GM21529 (cell line): ENCODE data around the gene CES2.

Source experiments
- ATAC-seq: cut with Tn5 transposase; IDR thresholded peaks from one replicate; pipeline ENCODE4 v1.9.1; 2021; ENCODE audit not compliant: unreplicated experiment

CES2 gene

DNA sequence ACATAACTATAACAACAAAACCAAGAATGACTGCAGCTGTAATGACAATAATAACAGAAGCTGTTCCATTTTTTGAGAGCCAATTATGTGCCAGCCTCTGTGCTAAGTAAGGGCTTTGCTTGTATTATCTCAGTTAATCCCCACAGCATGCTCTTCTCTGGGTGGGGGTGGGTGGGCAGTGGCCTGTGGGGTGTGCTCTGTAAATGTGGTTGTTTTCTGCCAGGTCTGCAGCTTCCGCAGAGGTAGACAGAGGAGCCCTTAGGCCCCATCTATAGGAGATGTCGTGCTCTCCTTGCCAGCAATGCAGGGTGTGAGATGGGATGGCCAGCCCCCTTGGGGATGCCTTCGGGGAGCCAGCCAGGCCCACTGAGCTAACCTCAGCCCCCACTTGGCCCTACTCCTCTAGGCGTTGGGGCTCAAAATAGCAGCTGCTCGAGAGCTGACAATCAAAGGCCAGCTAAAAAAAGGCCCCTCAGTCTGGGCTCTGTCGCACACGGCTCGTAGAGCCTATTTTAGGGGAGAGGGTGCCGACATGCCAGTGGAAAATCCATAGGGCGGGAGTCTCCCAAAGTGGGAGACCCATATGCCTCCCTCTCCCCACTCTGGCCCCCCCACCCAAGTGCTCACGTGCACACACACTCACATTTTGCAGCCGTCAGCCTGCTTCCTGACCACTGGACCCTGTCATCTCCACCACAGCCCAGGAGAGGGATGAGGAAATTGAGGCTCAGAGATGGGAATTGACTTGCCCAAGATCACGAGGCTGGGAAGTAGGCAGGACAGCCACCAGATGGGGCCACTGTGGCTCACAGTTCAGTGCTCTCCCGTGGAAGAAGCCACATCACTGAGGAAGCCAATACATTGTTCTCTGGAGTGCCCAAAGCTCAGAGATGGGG is 32.4 kb upstream of the CES2 start:
- no peak for ATAC-seq

DNA sequence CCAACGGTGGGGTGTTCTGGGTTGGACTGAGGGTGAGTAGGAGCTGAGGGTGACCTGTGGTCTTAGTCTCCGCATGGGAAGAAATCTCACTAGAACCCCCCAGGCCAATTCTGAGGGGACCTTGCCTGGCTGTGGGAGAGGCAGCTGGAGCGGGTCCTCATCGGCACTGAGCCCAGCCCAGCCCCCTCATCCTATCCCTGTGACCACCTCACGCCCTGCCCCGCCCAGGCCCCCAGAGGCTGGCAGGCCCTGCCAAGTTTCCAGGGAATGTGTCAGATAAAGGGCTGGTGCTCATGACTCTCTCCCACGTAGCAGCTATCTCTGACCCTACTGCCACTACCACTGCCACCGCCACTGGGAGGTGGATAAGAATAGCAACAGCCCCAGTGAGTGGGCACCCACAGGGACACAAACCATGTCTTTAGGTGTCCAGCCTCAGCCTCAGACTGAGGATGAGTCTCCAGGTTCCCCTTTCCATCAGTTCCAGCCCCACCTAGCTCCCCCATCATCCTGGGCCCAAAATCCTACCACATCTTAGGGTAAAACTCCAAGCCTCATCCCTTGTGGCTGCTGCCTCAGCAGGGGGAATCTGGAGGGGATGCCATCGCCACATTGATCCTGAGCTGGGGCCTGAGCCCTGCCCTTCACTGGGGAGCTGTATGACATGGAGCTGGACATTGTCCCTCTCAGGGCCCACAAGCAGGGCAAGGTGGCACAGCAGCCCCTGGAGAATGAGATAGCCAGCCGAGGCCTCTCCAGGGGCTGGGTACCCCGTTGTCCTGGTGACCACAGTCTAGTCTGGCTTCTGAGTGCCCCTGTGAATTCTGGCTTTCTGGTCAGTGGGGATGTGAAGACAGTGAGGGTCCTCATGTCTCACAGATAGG is 31.5 kb upstream of the CES2 start:
- no peak for ATAC-seq

DNA sequence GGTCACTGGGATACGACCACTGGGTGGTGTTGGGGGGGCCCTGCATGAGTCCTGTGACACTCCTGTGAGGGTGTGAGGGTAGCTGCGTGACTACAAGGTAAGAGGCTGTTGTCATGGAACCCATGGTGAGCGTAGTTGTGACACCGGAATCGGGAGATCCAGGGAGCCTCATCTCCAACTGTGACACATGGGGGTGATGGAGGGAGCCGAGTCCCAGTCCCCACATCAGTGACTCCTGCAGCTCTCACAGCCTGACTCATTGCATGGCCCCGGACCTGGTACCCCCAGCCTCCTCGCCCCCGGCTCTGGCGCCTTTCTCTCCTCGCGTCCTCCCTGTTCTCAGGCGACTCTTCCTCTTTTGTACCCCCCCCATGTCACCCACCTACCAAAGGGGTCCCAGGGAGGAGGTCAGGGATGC is 30.9 kb upstream of the CES2 start:
- ATAC-seq = no peak

DNA sequence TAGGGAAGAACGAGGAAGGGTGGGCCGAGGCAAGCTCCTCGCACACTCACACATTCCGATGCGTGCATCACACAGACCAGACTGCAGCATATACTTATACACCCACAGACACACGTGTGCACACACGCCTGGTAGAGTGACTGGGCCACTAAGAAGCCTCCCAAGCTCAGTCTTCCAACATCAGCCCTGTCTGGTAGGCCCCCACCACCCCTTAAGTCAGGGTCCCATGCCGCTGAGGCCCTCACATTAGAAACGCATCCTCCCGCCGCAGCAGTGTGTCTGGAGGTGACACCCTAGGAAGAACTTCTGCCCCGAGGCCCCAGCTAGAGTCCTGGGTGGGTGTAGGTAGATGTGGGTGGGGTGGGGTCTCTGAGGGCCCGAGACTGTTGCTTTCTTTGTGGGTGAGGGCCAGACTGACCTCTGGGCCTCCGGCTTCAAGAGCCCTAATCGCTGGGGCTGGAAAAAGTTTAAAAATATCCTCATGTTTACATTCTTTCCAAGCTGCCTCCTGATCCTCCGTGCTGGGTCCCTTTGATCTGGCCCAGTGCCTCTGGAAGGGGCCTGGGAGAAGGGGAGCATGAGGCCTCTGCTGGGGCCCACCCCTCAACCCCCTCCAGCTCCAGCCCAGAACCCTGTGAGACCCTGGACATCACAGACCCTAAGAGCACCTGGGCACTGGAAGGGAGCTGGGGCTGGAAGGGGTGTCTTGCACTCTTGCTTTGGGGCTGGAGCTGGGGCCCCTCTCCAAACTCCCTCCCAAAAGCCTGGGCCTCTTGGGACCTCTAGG is 30.3 kb upstream of the CES2 start:
- ATAC-seq = no peak

DNA sequence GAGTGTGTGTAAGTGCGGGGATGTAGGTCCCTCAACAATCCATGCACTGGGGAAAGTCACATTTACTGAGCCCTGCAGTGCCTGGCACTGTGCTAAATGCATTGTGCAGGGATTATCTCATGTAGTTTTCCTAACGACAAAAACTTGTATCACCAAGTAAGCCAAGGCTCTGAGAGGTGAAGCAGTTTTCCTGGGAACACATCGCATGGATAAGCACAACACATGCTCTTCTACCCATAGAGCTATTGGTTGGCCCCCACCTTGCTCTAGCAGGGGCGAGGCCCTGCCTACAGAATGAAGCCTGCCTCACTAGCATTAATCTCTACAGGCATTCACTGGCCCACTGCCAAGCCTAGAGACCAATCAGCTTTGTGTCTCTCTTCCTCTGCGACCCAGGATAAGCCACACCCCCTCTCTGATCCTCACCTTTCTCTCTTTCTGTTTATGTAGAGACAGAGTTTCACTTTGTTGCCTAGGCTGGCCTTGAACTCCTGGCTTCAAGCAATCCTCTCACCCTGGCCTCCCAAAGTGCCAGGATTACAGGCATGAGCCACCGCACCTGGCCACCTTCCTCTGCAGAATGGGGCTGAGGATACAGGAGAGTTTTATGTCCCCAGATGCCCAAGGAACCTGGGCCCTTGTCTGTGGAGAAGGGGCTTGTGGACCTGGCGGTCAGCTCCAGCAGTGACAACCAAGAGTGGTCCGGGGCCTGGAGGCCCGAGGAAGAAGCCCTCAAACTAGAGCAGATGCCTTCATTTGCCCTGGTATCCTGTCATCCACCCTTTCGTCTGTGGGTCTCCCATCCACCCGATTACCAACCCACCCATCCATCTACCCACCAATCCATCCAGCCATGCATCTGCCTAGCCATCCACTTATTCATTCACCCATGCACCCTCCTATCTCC is 29.4 kb upstream of the CES2 start:
- no peak for ATAC-seq

DNA sequence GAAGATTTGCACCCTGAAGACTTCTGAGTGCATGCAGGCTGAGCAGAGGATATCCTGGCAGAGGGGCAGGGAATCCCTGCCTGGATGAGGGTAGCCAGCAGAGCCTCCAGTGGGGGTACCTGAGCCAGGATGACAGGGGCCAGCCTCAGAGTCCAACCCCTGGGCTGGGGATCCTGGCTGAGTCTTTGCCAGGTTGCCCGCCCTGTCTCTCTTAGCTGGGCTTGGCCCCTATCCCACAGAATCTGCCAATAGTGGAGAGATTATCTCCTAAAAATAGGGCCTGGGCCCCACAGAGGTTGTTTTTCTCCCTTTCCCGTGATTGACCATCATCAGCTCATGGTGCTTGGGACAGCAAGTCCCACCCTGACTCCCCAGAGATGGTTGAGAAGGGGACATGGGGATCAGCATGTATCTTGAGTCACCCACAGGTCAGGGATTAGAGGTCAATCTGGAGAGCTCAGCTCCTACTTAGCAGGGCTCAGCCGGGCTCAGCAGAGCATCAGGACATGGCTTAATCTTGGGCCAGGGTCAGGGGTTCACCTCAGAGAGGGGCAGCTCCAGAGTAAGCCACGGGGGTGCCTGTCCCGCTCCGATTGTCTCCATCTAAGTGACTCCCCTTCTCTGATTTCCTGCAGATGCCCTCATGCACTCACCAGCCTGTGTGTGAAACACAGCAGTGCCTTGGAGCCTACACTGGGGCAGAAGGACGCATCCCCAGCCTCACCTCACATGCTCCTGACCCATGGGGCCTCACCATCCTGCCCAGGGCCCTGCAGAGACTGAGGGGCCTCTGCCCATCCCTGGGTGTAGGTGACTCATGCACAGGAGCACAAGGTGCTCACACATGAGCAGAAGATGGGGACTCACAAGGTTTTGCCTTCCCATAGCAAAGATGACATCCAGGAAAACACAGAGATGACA is 28.1 kb upstream of the CES2 start:
- no peak for ATAC-seq

DNA sequence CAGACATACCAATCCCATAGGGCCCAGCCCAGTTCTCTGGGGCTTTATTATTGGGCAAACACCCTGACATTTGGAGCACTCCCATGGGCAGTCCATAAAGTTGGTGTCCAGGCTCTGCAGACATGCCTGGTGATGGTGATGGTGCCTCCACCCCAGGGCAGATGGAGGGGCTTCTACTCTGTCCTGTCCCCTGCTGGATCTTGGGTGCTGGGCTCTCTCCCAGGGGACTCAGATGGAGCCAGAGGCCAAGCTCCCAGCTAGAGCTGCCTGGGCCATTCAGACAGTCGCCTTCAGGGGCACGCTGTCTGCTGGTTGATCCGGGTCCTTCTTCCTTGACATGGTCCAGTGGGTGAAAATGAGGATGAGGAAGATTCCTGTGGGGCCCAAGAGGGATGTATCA is 27.2 kb upstream of the CES2 start:
- no peak for ATAC-seq

DNA sequence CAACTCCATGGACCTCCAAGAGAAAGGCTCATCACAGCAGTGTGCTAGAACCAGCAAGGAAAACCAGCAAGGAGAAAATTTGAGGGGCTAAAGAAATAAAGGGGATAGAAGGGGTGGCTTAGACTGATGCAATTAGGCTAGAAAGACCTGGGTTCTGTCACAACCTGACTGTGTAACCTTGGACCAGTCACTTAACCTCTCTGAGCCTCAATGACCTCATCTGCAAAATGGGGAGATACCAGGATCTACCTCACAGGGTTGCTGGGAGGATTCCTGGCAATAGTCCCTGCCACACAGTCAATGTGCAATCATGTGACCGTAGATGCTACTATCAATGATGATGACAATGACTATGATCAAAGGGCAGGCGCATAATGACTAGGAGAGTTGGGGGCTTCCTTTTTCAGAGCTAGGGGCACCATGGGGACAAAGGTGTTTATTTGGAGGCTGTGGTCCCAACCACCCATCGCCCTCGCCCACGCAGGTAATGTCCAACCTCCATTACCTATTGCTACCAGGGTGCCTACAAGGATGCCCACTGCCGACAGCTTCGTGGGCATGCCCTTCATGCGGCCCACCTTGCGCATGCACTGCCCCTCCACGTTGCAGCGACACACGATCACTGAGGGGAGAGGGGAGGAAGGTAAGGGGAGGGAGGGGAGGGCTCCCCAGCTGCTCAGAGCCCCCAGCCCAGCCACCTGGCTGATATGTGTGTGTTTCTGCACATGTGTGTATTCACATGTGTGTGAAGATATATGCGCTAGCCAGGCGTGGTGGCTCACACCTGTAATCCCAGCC is 26.4 kb upstream of the CES2 start:
- no peak for ATAC-seq

DNA sequence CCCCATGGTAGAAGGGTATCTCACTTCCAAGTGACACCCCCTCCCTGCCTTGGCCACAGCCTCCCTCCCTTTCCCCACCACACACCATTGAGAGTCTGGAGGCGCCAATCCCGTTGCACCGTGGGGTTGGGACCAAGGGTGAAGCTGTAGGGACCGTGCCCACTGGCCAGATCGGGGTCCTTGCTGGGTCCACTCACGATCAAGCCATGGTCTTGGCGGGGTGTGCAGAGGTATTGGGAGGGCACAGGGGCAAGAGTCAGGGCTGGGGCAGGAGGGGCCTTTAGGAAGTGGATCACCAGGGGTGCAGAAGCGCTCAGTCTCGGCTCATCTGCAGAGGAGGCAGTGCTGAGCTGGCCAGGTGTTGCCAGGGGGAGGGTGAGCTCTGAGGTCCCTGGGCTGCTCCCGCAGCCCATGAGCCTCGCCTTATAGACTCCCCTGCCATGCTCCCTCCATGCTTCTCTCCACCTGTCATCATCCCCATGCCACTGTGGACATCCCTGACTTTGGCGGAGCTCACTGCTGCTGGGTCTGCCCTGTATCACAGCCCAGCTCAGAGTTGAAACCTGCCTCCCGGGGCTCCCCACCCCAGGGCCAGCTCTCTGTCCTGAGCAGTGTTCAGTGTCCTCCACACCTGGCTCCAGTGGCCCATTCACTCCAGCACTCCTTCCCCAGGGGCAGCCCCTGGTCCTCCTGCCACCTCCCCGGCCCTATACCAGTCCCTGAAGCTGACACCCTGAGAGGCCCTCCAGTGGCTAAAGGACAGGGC is 25.0 kb upstream of the CES2 start:
- ATAC-seq = no peak

DNA sequence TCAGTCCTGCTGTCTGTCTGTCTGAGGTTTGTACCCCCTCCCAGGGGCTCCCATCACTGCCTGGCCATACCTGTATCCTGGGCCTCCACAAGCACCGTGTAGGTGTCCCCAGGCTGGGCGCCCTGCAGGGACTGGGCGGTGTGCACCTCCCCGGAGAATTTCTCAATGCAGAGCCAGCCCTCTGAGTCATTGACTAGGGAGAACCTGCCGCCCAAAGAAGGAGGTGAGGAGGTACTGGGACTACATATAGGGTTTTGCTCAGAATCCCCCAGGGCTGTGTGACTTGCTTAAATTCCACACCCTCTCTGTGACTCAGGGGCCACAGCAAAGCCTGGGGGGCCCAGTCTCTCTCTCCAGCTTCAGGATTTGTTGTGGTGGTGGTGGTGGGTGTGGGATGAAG is 24.2 kb upstream of the CES2 start:
- ATAC-seq = no peak

DNA sequence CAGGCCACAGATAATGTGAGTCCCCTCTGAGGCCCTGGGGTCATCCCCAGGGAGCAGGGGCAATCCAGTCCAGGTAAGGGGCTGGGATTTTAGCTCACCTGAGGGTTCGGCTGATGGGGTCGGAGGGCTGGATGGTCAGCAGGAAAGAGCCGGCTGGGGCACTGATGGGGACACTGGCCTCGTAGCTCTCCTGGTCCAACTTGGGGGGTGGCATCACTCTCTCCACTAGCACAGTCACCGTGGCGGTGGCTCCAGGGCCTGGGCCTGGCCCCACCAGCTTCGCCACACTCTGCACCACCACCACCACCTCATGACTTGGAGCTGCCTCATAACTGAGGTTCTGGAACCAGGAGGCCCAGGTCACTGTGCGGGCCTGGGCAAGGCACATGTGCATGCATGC is 23.5 kb upstream of the CES2 start:
- ATAC-seq = no peak

DNA sequence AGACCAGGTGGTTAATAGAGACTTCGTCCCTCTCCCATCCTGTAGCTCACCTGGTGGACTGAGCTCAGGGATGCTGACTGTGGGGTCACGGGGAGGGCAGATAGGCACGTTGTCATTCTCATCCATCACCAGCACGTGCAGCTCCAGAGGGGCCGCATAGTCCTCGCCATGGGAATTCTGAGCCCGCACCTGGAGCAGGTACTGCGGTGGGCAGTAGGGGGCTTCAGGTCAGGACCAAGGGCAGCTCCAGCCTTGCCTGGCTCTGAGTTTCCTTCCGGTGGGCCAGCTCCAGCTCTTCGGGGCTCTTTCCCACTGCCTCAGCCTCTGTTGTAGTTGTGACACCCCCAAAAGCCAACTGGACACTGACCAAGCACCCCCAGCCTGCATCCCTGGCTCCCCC is 22.2 kb upstream of the CES2 start:
- no peak for ATAC-seq

DNA sequence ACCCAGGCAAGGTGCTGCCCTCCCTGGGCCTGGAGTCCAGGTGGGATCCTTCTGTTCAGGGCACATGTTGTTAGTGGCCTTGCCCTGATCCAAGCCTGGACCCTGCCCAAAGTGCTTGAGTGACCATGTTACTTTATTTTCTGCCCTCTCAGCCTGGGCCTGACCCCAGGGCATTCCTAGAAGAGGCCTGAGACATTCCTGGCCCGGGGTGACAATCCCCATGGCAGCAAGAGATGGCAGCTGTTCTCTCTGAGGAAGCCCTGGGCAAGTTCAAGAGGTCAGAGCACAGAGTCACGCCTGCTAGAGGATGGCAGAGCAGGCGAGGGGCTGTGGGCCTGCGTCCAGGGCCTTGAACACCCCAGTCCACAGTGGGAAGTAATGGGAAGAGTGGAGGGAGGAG is 21.6 kb upstream of the CES2 start:
- ATAC-seq = no peak

DNA sequence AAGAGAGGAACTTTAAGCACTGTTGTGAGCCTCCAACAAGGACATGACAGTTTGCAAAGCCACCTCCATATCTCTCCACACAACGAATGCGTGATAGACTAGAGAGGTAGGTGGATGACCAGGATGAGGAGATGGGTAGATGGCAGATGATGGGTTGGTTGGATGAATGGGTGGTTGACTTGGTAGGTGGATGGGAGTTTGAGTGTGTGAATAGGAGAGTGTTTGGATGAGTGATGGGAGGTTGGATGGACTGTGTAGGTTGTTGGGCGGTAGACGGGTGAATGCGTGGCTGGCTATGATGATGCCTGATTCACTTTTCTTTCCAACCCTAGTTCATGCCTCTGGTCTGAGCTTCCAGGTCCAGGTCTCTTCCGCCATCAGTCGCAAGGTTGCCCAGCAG is 20.8 kb upstream of the CES2 start:
- ATAC-seq = no peak

DNA sequence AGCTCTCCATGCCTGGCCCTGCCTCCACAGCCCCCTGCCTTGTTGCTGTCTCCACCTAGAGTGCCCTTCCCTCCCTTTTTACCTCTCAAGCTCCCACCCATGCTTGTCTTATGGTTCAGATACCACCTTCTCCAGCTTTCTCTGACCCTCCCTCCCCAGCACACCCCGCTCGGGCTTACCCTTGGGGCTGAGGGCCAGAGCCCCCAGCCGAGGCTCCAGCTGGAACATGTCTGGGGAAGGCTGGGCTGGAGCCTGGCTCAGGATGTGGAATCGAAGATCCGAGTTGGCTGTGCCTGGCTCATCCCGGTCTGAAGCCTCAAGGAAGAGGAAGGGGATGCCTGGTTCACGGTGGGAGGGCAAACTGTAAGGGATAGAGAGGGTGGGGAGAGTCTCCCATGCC is 20.3 kb upstream of the CES2 start:
- no peak for ATAC-seq

DNA sequence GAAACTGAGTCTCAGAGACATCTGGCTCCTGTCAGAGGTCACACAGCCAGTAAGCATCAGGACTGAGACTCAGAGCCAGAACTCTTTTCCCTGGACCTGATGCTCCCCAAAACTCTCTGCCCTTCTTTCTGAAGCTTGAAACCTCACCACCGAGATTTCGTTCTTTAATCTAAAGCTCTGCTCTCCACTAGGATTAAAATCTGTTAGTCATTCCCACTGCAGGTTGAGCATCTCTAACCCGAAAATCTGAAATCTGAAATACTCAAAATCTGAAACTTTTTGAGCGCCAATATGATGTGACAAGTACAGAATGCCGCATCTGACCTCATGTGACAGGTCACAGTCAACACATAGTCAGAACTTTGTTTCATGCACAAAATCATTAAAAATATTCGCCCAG is 18.8 kb upstream of the CES2 start:
- no peak for ATAC-seq

DNA sequence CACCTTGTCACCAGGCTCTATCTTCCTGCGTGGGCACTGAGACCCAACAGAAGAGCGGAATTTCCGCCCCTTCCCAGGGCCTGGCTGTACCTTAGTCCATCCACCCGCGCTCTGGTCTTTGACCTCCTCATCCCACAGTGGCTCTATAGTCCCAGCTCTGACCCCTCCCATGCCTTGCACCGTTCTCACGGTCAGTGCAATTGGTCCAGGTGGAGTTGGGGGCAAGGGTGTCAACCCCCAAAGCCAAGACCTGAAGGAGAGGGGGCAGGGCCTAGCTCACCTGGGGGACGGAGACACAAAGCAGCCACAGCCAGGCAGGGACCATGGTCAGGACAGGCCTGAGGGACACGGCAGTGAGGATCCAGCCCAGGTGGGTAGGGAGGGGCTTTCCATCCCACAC is 17.6 kb upstream of the CES2 start:
- no peak for ATAC-seq

DNA sequence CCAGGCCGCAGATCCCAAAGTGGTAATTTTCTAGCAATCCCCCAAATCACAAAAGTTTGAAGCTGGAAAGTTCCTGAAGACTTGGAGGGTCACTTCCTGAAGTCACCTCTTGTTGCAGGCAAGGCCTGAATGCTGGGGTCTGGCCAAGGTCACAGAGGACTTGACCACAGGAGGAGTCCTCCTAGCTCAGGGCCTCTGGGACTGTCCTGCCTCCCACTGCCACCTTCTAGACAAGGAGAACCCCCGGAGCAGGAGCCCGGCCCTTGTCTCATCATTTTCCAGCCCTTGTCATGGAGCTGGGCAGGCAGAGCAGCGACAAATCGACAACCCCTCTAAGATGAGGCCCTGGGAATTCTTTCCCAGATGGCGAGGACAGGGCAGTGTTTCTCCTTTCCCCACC is 17.0 kb upstream of the CES2 start:
- ATAC-seq = no peak
